OCI-LY3 (cell line): ENCODE data around the gene NFYC.

ENCODE experiments used
- CTCF ChIP-seq: fragments of 200-600, 300-600 bp; sonication (generic); IDR thresholded peaks from 2 replicates; pipeline ENCODE4 v1.5.1; 2014; ENCODE audit warnings: antibody characterized with exemption, low read length, low read depth
- EZH2phosphoT487 ChIP-seq: fragments of 200-600 bp; shearing (Covaris generic); IDR thresholded peaks from 2 replicates; pipeline ENCODE4 v1.6.1; 2018; ENCODE audit warnings: antibody characterized with exemption, mixed run types, low read depth

GRCh38 chr1:40739455-40740008 is 48.0 kb downstream of the NFYC start:
- TF ChIP-seq CTCF (no peak), EZH2phosphoT487 (no peak)
